Left renal pelvis (tissue), 4 donors: ENCODE measurements around the gene ALDH1B1. TPM values are rescaled to one million over a fixed set of nuclear protein-coding genes. Genes with fewer than 3 reads are reported as not detected.

Source experiments
- DNase-seq, 4 donors: peaks; one replicate each; pipeline ENCODE4 v3.0.0-alpha.2; 2013; ENCODE audit warnings: low read depth in 4 of 4, low spot score in 3 of 4
- polyA plus RNA-seq, 4 donors: library from polyadenylated mRNA; unstranded; fragments of 120-200 nt; gene quantifications; one replicate each; pipeline ENCODE4 v1.2.1, GENCODE V29; 2013; ENCODE audit not compliant: insufficient read length in 4 of 4

ALDH1B1 gene
- polyA plus RNA-seq, 4 donors, result 11.9 to 41.2 (median 33.0) TPM

DNA sequence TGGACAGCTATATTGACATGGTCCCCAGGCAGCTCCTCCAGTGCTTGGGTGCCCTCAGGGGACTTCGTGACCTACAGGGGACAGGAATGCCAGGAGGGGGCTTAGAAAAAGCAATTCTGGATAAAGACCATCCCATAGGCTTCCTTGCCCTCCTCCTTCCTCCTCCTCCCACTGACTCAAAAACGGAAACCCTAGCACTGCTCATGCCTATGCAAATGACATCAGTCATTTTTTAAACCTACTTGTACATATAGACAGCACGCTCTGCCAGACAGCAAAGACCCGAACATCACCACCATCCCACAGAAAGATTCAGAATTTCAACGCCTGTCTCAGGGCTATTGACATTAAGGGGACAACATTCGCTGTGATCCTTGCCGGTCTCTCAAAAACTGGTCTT is 20.8 kb downstream of the ALDH1B1 start:
- no peak for DNase-seq

DNA sequence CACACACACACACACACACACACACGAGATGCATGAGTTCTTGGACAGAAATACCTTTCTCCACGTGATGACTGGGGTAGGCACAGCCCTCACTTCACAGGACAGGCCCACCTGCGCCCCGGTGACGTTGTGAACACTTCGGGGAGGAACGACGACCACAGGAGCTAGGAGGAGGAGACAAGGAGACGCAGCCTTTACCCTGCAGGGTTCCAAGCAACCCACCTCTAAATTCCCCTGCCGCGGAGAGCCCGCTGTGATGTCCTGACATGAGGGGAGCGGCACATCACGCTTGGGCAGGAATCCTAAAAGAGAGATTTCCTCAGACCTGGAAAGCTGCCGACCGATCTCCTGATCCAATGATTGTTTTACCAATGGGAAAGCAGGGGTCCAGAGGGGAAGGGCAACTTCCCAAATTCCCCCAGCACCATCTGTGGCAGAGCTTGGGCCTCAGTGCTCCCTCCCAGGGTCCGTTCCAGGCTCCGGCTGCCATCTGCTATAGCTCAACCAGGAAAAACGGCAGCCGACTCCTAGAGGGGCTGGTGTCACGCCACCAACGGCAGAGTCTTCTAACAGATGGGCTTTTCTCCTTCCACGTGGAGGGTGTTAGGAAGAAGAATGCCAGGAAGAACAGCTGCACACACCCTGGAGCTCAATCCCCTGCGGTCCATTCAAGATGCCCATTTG is 21.7 kb downstream of the ALDH1B1 start:
- DNase-seq, result no peak

DNA sequence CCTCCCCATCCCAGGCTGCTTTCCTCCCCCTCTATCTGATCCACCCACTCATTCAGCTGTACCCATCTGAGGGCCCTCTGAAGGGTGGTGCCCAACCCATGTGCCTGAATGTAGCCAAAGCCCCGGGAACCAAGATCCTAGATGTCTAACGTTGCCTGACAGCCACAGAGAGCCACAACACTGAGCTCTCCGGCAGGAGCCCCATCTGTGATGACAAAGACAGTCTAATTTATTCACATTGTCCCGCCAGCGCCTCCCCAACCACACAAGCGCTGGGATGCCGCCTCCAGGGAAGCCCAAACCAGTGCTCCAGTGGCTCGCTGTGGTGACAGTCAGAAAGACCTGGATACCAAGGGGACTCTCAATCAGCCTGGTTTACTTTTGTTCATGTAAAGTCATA is 23.4 kb downstream of the ALDH1B1 start:
- DNase-seq, result no peak

DNA sequence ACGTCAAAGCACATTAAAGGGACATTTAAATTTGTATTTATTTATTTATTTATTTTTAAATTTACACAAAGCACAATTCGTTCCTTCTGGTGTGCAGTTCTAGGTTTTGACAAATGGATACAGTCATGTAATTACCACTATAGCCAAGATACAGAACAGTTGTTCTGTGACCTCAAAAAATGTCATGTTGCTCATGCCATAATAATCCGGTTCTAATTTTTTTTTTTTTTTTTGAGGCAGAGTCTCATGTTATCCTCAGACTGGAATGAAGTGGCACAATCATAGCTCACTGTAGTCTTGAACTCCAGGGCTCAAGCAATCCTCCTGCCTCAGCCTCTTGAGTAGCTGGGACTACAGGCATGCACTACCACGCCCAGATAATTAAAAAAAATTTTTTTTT is 24.0 kb downstream of the ALDH1B1 start:
- no peak for DNase-seq

DNA sequence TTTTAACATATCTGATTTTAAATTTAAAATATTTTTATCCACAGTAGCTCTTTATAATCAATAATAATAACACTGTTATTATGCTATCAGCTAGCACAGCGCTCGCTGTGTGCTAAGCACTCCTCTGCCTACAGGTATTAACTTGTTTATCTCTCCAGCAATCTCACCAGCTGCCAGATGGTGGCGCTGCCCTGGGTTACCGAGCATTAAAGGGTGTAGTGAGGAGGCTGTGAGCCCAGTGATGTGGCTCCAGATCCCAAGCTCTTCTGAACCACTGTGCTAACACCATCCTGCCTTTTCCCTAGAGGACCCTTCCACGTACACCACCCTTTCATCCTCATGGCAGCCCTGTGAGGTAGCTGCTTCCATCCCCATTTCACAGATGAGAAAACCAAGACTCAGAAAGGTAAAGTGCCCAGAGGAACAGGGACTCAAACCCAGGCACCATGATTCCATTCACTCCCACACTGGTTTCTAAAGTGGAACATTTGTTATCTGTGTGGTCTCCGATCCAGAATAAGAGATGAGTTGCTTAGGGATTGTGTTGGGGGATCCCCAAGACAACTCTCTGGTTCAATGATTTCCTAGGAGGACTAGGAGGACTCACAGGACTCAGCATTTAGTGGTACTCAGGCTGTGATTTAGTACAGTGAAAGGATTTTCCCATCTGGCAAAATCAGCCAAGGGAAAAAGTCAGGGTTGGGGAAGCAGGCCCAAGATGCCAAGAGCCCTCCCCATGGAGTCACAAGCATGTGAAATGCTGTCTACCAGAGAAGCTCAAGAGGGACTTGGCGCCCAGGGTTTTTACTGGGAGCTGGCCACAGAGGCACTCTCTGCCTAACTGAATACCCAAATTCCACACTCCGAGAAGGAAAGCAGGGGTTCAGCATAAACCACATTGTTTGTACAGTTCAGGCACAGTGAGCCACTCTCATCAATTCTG is 24.8 kb downstream of the ALDH1B1 start:
- DNase-seq, result no peak

DNA sequence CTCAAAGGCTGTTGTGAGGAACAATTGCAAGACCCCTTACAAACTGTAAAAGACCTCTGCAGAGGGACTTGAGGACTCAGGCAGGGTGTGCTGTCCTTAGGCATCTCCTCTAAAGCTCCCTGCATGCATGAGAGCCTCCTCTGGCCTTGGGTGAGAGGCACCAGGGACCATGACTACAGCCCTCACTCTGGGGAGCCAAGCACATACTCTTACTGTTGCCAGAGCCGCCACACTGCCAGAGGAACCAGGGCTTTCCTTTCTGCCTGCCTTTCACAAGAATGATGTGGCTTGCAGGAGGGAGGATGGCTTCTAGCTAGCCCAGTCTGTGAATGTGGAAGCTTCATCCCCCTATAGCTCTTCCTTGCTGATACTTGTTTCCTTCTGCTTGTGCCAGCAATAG is 25.9 kb downstream of the ALDH1B1 start:
- DNase-seq, result no peak

DNA sequence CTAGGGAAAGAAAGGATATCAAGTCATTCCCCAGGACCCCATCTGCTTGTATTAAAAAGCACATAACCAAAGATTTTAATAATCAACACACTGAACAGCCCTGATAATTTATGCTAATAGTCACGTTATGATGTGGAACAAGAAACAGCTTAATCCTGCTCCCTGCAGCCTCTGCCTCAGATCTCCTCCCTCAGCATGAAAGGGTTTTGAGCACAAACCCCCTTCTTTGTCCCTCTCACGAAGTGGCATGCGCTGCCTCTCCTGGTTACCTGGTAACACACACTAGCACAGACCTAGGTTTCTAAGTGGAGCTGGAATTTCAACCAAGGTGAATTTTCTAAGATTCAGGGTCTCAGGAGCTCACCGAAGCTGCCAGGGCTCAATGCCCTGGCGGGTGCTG is 26.7 kb downstream of the ALDH1B1 start:
- DNase-seq, result no peak

DNA sequence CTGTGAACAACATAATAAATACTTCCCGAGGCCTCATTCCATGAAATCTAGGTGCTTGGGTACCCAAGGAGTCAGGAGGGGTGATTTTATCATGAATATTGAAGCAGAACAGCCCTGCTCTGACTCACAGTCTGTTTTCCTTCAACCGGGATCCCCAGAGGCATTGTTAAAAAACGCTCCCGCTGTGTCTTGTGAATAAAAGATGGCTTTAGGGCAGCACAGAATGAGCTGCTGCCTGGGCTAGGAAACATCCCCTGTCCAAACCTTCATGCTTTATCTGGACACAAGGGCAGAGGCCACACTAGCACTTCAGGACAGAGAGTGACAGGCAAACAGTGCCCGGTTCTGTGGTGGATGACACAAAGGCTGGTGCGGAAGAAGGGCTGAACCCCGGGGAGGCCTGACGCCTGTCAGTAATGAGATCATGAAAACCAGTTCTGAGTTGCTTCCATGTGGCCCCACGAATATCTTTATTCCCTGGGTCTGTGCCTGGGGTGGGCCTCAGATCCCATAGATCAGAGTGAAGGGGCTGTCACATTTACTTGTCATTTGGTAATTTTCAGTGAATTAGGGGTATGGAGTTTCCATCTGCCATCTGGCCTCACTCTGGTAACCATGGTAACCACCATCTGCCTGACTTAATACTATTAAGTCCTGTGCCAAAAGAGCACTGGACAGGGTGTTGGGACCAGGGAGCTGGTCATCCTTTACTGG is 29.2 kb downstream of the ALDH1B1 start:
- DNase-seq, result no peak

DNA sequence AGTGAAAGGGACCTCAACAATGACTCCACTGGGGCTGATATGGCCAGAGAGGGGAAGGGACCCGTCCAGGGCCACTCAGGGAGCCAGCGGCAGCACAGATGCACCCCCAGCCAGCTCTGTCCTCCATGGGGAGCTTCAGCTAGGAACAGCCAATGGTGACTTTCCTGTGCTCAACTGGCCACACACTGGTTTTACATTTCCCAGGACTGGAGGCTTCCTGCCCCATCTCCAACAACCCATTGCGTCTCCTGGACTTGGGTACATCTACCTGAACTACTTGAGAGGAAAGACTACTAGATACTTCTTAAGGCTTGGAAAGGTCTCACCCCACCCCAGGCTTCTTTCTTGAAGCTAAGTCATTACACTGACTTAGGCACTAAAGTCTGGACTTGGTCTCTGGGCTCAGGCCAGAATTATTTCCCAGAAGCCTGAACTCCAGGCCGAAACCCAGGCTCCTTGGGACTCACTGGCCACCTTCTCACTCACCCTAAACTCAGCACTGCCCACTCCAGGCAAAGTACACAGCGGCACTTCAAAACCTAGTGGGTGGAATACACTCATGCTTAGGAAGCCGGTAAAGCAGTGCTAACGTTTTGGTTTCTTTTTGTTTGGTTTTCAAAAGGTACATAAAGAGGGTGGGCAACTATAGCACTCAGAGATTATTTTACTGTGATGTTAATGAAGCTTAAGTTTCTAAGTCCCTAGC is 30.2 kb downstream of the ALDH1B1 start:
- no peak for DNase-seq

DNA sequence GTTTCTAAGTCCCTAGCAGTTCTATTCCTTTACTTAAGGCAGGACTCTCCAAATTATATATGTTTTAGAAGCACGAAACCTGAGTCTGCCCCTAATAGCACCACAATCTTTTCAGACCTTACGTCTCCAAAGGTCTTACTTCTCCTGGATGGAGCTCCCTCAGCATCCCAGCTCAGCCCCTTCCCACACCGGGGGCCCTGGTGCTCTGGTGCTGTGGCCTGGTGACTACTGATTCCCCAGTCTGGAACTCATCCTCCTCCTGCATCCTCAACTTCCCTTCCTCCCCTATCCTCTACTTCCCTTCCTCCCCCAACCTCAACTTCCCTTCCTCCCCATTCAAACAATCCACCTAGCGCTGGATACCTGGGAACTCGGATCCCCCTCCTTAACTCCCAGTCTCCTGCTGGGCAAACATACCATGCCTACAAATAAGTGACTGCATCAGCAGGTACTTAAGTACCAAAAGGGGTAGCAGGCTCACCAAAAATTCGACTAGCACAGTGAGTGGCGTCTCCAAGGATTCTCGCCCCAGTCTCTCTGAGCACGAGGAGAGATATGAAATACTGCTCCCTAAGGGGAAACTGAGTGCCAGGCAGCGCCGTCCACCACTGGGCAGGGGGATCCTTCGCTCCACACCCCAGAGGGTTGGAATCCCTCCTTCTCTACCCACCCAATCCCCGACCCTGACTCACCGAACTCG is 30.9 kb downstream of the ALDH1B1 start:
- DNase-seq, result no peak

DNA sequence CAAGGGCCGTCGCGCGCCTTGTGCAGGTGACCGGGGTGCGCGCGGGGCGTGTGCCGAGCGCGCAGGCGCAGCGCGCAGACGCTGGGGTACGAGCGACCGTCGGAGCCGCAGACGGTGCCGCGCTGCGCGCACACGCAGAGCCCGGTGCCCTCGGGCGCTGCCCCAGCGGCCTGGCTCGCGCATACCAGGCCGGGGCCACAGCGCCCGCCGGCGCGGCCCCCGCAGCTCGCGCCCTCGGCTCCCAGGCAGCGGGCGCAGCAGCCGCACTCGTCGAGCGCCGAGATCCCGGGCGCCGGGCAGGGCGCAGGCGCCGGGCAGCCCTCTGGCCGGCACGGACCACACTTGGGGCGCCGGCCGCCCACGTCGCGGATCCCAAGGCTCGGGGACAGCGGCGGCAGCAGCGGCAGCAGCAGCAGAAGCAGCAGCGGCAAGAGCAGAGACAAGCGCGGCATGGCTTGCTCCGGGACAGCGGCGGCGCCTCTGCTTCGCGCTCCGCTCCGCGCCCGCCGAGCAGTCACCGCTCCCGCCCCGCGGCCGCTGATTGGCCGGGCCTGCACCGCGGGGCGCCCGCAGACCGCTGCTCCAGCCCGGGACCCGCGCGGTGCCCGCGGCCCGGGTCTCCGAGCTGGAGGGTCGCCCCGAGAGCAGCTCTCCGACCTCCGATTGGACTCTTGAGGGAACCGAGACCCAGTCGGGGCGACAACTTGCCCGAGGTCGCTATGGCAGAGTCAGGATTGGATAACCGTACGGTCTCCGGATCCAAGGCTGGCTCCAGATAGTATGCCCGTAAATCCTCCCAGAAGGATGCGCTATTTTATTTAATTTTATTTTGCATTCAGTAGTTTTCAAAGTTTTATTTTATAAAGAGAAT is 31.7 kb downstream of the ALDH1B1 start, which contains the start of gene IGFBPL1:
TSS of gene IGFBPL1 (minus strand) at position 482 of the 871 bp plus-strand sequence. CDS start at position 452, 30 bp downstream.
- DNase-seq, result no peak

DNA sequence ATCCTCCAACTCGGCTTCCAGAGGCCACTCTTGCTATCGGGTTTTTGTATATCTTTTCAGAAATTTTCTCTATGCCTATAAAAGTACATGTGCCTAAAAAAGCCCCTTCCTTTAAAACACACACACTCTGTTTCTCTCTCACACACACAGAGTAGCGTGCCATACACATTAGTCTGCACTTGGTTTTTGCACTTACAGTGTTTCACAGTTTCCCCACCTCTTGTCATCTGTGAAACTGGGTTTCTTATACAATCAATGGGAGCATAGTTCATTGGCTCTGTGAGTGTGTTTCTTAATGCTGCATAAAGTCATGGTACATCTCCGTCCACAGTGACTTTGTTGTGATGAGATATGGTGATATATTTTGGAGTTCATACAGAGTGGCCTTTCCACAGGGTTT is 32.4 kb downstream of the ALDH1B1 start:
- DNase-seq, result no peak

DNA sequence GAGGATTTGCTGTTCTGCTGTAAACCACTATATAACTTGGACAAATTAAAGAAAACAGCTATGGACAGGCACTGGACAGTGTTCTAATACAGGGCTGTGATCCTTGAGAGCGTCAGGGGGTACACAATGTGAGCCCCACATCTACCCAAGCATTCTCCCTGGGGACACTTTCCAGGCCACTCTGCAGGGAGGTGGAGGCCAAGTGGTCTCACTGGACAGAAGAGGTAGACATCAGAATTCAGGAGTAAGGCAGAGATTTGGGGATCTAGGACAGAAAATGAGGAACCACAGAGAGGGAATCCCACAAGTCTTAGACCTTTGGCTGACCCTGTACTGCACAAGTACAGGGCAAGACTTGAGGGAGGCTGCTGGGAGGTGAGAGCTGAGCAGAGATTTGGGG is 35.6 kb downstream of the ALDH1B1 start:
- no peak for DNase-seq

DNA sequence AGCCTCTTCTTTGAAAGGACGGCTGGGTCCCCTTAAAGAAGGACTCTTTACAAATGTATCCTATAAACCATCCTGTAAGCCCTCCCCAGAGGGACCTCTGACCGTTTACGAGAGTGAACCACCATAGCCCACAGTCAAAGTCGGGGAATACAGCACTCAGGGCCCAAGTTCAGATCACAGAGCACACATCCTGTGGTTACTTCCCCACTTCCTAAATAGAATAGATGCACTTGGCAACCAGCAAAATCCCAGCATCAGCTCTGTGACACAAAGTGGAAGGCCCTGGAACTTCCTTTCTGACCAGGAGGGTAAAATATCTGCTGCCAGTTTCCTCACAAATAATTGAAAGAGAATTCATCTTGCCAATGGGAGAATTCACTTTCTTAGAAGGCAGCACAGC is 38.6 kb downstream of the ALDH1B1 start:
- no peak for DNase-seq

DNA sequence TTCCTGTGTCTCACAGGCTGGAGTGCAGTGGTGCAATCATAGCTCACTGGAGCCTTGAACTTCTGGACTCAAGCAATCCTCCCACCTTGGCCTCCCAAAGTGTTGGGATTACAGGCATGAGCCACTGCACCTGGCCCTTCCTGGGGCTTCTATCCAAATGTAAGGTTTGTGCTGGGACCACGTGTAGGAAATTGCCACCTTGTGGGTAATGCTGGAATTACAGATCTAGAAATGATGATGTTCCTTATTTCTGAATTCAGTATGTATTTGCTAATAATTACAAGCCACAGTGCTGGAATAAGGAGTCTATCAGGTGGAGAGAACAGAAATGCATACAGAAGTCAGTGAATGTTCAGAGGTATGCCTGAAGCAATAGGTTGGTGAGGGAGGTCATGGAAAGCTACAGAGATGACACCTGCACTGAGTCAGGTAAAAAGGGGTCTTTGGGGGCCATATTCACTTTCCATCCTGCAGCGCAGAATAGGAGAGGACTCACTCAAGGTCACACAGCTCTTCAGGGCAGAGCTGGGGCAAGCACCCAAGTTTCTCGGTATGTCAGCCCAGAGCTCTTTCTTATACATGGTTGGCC is 40.5 kb downstream of the ALDH1B1 start:
- peak in 1 of 4 donors; percentile 28 for DNase-seq

DNA sequence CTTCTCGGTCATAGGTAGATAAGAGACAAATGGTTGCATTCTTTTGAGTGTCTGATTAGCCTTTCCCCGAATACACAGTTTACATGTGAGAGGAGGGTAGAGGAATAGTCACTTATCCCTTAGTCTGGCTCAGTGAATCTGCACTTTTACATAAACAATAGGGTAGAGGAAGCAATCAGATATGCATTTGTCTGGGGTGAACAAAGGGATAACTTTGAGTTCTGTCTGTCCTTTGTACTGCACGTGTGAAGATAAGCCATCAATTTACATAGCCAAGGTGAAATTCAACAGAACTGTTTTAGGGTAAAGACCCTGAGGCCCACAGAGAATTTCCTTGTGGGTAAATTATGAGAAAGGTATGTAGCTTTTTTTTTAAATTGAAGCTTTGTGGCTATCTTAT is 41.9 kb downstream of the ALDH1B1 start:
- no peak for DNase-seq

DNA sequence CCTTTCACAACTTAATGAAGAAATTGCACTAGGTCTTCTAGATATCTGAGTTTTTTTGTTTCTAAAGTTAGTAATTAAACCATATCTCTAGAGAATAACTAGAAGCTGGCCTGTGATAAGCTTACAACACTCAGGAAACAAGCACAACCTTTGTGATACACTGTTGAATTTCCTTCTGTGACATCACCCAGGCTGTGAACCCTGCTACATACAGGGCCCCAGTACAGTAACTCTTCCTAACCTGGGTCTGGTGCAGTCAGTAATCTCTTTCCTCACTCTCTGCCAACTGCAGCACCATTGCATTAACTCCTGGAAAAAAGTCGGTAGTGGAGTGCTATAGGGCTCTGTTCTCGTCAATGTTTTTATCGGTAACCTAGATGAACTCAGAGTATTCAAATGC is 42.4 kb downstream of the ALDH1B1 start:
- DNase-seq, result no peak

DNA sequence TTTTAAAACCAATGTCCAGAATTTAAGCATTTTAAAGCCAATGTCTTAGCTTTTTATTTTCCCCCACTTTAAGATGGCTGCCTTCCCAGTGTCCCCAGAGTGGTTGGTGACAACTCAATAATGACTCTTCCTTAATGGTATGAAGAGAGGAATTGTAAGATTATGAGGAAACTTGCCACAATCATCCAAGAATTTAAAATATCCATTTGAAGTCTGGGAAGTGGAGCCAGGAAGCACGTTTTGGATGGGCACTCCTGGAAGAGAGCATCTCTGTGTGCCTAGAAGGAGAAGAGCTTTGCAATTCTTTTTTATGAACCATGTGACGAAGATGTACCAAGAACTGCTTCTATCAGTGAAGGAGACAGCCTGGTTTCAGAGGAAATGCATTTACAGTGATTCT is 43.0 kb downstream of the ALDH1B1 start:
- DNase-seq, result no peak

DNA sequence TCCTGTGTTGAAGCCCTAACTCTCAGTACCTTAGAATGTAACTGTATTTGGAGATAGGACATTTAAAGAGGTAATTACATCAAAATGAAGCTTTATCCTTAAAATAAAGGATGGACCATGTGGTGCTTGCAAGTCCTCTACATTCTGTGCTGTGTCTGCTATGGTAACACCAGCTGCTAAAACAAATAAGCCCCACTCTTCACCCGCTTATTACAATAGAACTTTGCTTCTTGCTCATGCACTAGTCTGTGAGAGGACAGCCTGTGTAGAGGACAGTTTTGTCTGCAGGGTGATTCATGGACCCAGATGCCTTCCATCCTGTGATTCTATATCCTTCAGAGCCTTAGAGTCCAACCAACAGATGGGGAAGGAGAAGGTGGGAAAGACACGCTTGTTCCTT is 44.2 kb downstream of the ALDH1B1 start:
- no peak for DNase-seq
